Muscle layer of colon (tissue), 2 donors: Measurements from ENCODE around the gene NSUN4.

Experiments used
- H3K27ac ChIP-seq: one replicate; pipeline ENCODE4 v1.7.0; 2013; ENCODE audit warnings: low read depth, mild to moderate bottlenecking, low read length, moderate library complexity
- H3K27me3 ChIP-seq, 2 donors: one replicate each; pipeline ENCODE4 v1.7.0; 2013; ENCODE audit warnings: low read length in 2 of 2, mild to moderate bottlenecking in 2 of 2; ENCODE audit not compliant: insufficient read depth in 2 of 2, control insufficient read depth in 1 of 2
- H3K36me3 ChIP-seq: one replicate; pipeline ENCODE4 v1.7.0; 2013; ENCODE audit warnings: mild to moderate bottlenecking, low read length; ENCODE audit not compliant: insufficient read depth
- H3K4me1 ChIP-seq: one replicate; pipeline ENCODE4 v1.7.0; 2013; ENCODE audit warnings: mild to moderate bottlenecking, low read length; ENCODE audit not compliant: insufficient read depth
- H3K4me3 ChIP-seq, 2 donors: one replicate each; pipeline ENCODE4 v1.7.0; 2013; ENCODE audit warnings: low read length in 2 of 2, low read depth in 1 of 2, mild to moderate bottlenecking in 1 of 2, moderate library complexity in 1 of 2
- H3K9ac ChIP-seq: one replicate; pipeline ENCODE4 v1.7.0; 2013; ENCODE audit warnings: low read length
- H3K9me3 ChIP-seq: one replicate; pipeline ENCODE4 v1.7.0; 2013; ENCODE audit warnings: mild to moderate bottlenecking, low read length
- donor health status: abdominal sarcoma.
- donor health status: Adenocarcinoma of cecum.

Gene NSUN4

DNA sequence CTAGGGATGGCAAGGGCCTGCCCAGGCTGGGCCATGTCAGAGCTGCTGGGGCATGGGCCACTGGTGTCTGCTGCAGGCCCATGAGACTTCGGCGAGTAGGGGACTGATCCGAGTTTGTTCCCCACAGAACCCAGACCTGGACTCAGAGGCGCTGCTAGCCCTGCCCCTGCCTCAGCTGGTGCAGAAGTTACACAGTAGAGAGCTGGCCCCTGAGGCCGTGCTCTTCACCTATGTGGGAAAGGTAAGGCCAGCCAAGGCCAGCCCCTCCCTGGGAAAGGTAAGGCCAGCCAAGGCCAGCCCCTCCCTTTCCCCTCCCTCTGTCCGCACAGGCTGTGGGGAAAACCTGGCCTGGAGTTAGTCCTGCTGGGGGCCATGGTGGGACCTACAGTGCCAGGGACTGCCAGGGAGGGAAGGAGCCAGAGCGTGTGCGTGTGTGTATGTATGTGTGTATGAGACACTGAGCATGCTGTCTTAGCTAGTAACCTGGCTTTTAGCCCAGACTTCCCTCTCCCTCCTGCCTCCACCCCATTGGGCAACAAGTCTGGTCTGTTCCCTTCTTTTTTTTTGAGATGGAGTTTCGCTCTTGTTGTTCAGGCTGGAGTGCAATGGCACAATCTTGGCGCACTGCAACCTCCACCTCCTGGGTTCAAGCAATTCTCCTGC lies 61.5 kb downstream of the NSUN4 start:
- H3K36me3 ChIP-seq: no peaks in the 10 kb centered on the region
- no peak overlapping the region for H3K4me3 ChIP-seq
- no peak overlapping the region for H3K9ac ChIP-seq
- H3K4me1 ChIP-seq: peaks cover 11% of the 10 kb centered on the region
- H3K27ac ChIP-seq: no peak overlapping the region
- H3K9me3 ChIP-seq: no peaks in the 10 kb centered on the region
- no peaks in the 10 kb centered on the region for H3K27me3 ChIP-seq

GRCh38 chr1:46403916-46404315 lies 63.3 kb downstream of the NSUN4 start:
- H3K4me1 ChIP-seq: peaks cover 11% of the 10 kb centered on the region
- no peak overlapping the region for H3K27ac ChIP-seq
- H3K9me3 ChIP-seq: no peaks in the 10 kb centered on the region
- H3K36me3 ChIP-seq: no peaks in the 10 kb centered on the region
- H3K27me3 ChIP-seq: no peaks in the 10 kb centered on the region
- H3K4me3 ChIP-seq: no peak overlapping the region
- H3K9ac ChIP-seq: no peak overlapping the region

DNA sequence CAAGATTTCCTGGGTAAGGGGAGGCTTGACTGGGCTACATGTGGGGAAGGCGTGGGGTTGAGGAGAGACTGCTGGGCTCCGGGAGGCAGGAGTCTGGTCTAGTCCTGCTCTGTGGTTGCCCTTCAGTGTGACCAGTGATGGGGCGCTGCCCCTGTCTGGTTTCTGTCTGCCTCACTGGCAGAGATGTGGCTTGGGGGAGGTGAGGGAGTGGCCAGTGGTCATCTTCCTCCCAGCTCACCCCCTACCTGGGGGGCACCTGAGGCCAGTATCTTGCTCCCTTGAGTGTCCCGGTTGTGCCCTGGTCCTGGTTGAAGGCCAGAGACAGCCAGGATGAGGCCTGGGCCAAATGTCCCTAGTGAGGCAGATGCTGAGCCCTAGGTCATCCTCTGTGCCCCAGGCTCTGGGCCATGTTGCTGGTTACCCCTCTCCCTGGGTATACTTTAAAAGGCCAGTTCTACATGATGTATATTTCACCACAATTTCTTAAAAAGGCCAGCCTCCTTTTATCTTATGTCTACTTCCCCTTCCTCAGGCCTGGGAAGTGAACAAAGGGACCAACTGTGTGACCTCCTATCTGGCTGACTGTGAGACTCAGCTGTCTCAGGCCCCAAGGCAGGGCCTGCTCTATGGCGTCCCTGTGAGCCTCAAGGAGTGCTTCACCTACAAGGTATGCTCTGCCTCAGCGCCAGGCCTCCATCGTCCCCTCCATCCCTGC lies 64.0 kb downstream of the NSUN4 start:
- H3K4me1 ChIP-seq: peaks cover 11% of the 10 kb centered on the region
- no peaks in the 10 kb centered on the region for H3K27me3 ChIP-seq
- H3K36me3 ChIP-seq: no peaks in the 10 kb centered on the region
- H3K9me3 ChIP-seq: no peaks in the 10 kb centered on the region
- no peak overlapping the region for H3K9ac ChIP-seq
- no peak overlapping the region for H3K4me3 ChIP-seq
- no peak overlapping the region for H3K27ac ChIP-seq

- Histone ChIP-seq H3K9me3 (no peaks in the 10 kb centered on the region), H3K4me3 (no peak overlapping the region), H3K27ac (no peak overlapping the region), H3K9ac (no peak overlapping the region), H3K4me1 (peaks cover 11% of the 10 kb centered on the region), H3K27me3 (no peaks in the 10 kb centered on the region), H3K36me3 (no peaks in the 10 kb centered on the region)
These were observed 64.6 kb downstream of the NSUN4 start for GRCh38 chr1:46405197-46405555.

GRCh38 chr1:46405724-46406123 lies 65.1 kb downstream of the NSUN4 start:
- Histone ChIP-seq H3K27me3 (no peaks in the 10 kb centered on the region), H3K9me3 (no peaks in the 10 kb centered on the region), H3K4me1 (peaks cover 11% of the 10 kb centered on the region), H3K27ac (peak overlapping the region; percentile 52), H3K9ac (no peak overlapping the region), H3K36me3 (no peaks in the 10 kb centered on the region), H3K4me3 (no peak overlapping the region)

GRCh38 chr1:46406881-46407608 lies 66.4 kb downstream of the NSUN4 start:
- Histone ChIP-seq H3K27ac (no peak overlapping the region), H3K4me1 (peaks cover 8% of the 10 kb centered on the region), H3K27me3 (no peaks in the 10 kb centered on the region), H3K9ac (no peak overlapping the region), H3K4me3 (peak overlapping the region in 1 of 2 donors; percentile 38), H3K36me3 (no peaks in the 10 kb centered on the region), H3K9me3 (no peaks in the 10 kb centered on the region)

DNA sequence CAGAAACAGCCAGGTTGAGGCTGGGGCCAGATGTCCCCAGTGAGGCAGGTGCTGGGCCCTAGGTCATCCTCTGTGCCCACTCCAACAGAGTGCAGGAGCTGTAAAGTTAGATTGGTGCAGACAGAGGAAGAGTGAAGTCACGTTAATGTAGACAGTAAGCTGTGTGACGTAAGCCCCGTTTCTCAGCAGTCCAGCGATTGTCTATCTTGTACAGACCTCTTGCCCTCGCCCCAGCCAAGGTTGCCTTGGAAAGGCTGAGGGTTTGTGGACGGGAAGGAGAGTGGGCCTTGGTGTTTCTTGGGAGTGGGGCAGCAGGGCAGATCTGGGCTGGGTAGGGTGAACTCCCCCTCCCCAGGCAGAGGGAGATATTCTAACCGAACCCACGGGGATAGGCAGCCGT lies 67.0 kb downstream of the NSUN4 start:
- H3K4me3 ChIP-seq: no peak overlapping the region
- H3K27ac ChIP-seq: no peak overlapping the region
- H3K9ac ChIP-seq: no peak overlapping the region
- no peaks in the 10 kb centered on the region for H3K27me3 ChIP-seq
- H3K36me3 ChIP-seq: no peaks in the 10 kb centered on the region
- H3K4me1 ChIP-seq: peaks cover 5% of the 10 kb centered on the region
- H3K9me3 ChIP-seq: no peaks in the 10 kb centered on the region

DNA sequence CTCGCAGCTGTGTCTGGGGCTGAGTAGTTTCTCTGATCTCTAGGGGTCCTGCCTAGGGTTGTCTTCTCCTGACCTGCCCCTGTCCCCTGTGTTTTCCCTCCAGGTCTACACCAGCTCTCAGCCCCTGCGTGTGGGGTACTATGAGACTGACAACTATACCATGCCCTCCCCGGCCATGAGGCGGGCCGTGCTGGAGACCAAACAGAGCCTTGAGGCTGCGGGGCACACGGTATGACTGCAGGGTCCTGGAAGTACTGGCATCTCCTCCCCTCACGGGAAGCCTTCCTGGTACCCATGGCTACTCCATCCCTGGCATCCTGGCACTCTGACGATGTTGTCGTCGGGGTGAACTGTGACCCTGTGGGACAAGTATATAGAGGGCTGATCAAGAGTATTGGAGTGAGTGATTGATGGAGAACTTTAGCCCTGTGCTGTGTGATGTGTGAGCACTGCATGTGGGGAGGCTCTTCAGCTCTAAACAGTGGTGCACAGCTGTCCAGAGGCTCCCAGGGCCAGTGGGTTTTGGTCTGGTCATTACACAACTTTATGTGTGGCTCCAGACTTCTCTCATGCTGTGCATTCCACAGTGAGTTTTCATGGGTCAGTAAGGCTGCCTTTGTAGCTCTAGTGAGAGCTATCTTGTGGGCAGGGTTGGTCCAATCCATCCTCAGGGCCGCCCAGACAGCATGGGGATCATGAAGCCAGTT lies 67.9 kb downstream of the NSUN4 start:
- Histone ChIP-seq H3K36me3 (no peaks in the 10 kb centered on the region), H3K9me3 (no peaks in the 10 kb centered on the region), H3K27ac (no peak overlapping the region), H3K27me3 (no peaks in the 10 kb centered on the region), H3K4me3 (no peak overlapping the region), H3K9ac (no peak overlapping the region), H3K4me1 (peaks cover 5% of the 10 kb centered on the region)

DNA sequence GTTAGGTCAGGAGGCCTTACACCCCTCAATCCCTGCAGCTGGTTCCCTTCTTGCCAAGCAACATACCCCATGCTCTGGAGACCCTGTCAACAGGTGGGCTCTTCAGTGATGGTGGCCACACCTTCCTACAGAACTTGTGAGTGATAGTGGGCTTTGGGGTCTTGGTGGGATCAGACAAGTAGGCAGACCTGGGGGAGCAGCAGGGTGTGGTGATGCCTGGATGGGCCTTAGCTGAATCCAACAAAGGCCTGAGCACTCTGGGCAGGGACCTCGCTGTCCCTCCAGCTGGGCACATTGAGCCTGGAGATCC lies 68.4 kb downstream of the NSUN4 start:
- Histone ChIP-seq H3K4me3 (no peak overlapping the region), H3K9me3 (no peaks in the 10 kb centered on the region), H3K4me1 (peaks cover 5% of the 10 kb centered on the region), H3K36me3 (no peaks in the 10 kb centered on the region), H3K27ac (no peak overlapping the region), H3K9ac (no peak overlapping the region), H3K27me3 (no peaks in the 10 kb centered on the region)

DNA sequence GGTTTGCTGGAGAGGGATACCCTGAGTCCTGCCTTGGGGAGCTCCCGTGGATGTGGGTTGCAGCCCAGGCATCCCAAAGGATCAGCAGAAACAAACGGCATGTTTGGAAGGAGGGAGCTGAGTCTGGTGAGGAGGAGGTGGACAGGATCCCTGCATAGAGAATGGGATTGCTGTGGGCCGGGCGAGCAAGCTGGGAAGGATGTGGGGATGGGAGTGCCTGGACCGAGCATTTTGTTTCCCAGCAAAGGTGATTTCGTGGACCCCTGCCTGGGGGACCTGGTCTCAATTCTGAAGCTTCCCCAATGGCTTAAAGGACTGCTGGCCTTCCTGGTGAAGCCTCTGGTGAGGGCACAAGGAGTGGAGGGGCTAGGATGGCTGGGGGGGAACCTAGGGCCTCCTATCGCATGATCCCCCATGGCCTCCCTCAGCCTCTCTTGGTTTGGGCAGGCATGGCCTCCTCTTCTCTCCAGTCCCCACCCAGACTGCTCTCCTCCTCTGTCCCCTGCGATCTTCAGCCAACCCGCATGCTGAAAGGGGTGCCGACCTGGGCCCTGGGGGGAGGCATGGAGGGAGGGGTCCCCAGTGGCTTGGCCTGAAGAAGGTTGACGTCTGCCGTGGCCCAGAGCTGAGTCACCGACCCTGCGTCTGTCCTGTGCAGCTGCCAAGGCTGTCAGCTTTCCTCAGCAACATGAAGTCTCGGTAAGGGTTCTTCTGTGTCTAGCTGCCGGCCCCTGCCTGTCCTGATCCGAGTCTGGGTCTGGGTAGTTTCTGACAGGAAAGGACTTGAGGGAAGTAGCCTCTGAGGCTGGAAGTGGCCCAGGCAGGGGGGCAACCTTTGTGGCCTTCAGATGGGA lies 69.8 kb downstream of the NSUN4 start:
- H3K27me3 ChIP-seq: no peaks in the 10 kb centered on the region
- H3K4me1 ChIP-seq: peaks cover 5% of the 10 kb centered on the region
- H3K9me3 ChIP-seq: no peaks in the 10 kb centered on the region
- no peak overlapping the region for H3K27ac ChIP-seq
- no peaks in the 10 kb centered on the region for H3K36me3 ChIP-seq
- no peak overlapping the region for H3K9ac ChIP-seq
- no peak overlapping the region for H3K4me3 ChIP-seq

DNA sequence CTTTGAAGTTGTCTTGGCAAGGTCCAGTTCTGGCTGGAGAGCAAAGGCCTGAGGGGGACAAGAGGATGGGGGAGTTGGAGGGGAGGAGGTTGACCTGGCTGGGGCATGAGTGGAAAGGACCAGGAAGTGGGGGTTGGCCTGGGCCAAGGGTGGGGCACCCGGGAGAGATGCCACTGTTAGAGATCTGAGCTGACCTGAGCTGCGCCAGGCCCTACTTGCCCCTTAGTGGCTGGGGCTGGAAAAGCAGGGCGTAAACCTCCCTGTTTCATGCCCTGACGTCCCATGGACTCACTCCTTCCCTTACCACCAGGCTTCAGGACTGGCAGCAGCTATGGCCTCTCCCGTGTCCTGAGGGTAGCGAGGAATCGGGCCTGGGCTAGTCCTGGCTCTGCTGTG lies 70.4 kb downstream of the NSUN4 start:
- no peak overlapping the region for H3K9ac ChIP-seq
- no peak overlapping the region for H3K4me3 ChIP-seq
- peaks cover 3% of the 10 kb centered on the region for H3K4me1 ChIP-seq
- no peaks in the 10 kb centered on the region for H3K9me3 ChIP-seq
- no peaks in the 10 kb centered on the region for H3K36me3 ChIP-seq
- no peaks in the 10 kb centered on the region for H3K27me3 ChIP-seq
- no peak overlapping the region for H3K27ac ChIP-seq
